IMR-90 (cell line): Measurements from ENCODE around the gene NKG7.

ENCODE experiments used
- CEBPB ChIP-seq: IDR thresholded peaks from 2 replicates; pipeline ENCODE4 v1.6.1; 2012; ENCODE audit warnings: low read depth, low read length, improper control_type of control experiment
- FOS ChIP-seq: fragments of 150-350 bp; IDR thresholded peaks from 2 replicates; pipeline ENCODE4 v1.6.1; 2016; ENCODE audit warnings: low read depth, low read length
- MAZ ChIP-seq: IDR thresholded peaks from 2 replicates; pipeline ENCODE4 v1.6.1; 2012; ENCODE audit warnings: low read depth, mild to moderate bottlenecking, low read length, improper control_type of control experiment, moderate library complexity, borderline replicate concordance
- MXI1 ChIP-seq: IDR thresholded peaks from 2 replicates; pipeline ENCODE4 v1.6.1; 2012; ENCODE audit warnings: low read depth, mild to moderate bottlenecking, low read length, moderate library complexity, borderline replicate concordance
- NFE2L2 ChIP-seq: fragments of 150-350 bp; IDR thresholded peaks from 2 replicates; pipeline ENCODE4 v1.6.1; 2016; ENCODE audit warnings: low read depth, mild to moderate bottlenecking, low read length
- POLR2A ChIP-seq: IDR thresholded peaks from 2 replicates; pipeline ENCODE4 v1.6.1; 2012; ENCODE audit warnings: mild to moderate bottlenecking, low read depth, low read length
- RAD21 ChIP-seq: IDR thresholded peaks from 2 replicates; pipeline ENCODE4 v1.6.1; 2012; ENCODE audit warnings: low read length, improper control_type of control experiment
- RCOR1 ChIP-seq: IDR thresholded peaks from 2 replicates; pipeline ENCODE4 v1.6.1; 2012; ENCODE audit warnings: mild to moderate bottlenecking, low read length, improper control_type of control experiment; ENCODE audit not compliant: insufficient replicate concordance
- RFX5 ChIP-seq: IDR thresholded peaks from 2 replicates; pipeline ENCODE4 v1.8.0; 2012; ENCODE audit warnings: low read depth, mild to moderate bottlenecking, low read length, moderate library complexity
- SMC3 ChIP-seq: fragments of 150-350 bp; IDR thresholded peaks from 2 replicates; pipeline ENCODE4 v1.6.1; 2016; ENCODE audit warnings: low read depth, mild to moderate bottlenecking, antibody characterized with exemption, low read length, moderate library complexity
- TF ChIP-seq, protein P1 (sequence below): conservative IDR thresholded peaks from 2 replicates; pipeline ENCODE4 v1.5.1; 2012; ENCODE audit warnings: mild to moderate bottlenecking, low read depth, low read length, improper control_type of control experiment
- TF ChIP-seq, protein P2 (sequence below): fragments of 150-350 bp; IDR thresholded peaks from 2 replicates; pipeline ENCODE4 v1.6.1; 2016; ENCODE audit warnings: low read depth, mild to moderate bottlenecking, low read length, moderate library complexity, borderline replicate concordance
- TF ChIP-seq, protein P3 (sequence below): fragments of 150-350 bp; IDR thresholded peaks from 2 replicates; pipeline ENCODE4 v1.6.1; 2017; ENCODE audit warnings: mild to moderate bottlenecking, antibody characterized with exemption, low read length, low read depth

DNA sequence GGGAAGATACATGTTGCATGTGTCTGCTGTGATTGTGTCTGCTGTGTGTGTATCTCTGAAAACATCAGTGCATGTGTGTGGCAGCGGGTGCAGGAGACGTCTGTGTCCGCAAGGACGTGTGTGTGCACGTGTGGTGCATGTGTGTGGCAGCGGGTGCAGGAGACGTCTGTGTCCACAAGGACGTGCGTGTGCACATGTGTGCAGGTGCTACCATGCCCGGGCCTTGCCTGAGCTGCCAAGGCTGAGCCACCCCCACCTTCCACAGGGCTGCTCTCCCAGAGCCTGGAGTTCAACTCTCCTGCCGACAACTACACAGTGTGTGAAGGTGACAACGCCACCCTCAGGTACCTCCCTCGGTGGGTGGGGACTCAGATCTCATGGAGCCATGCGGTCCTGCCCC, 50.7 kb downstream of the NKG7 start:
- no peak for TF ChIP-seq POLR2A
- TF ChIP-seq, protein P1, sequence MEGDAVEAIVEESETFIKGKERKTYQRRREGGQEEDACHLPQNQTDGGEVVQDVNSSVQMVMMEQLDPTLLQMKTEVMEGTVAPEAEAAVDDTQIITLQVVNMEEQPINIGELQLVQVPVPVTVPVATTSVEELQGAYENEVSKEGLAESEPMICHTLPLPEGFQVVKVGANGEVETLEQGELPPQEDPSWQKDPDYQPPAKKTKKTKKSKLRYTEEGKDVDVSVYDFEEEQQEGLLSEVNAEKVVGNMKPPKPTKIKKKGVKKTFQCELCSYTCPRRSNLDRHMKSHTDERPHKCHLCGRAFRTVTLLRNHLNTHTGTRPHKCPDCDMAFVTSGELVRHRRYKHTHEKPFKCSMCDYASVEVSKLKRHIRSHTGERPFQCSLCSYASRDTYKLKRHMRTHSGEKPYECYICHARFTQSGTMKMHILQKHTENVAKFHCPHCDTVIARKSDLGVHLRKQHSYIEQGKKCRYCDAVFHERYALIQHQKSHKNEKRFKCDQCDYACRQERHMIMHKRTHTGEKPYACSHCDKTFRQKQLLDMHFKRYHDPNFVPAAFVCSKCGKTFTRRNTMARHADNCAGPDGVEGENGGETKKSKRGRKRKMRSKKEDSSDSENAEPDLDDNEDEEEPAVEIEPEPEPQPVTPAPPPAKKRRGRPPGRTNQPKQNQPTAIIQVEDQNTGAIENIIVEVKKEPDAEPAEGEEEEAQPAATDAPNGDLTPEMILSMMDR: no peak
- TF ChIP-seq, protein P2, sequence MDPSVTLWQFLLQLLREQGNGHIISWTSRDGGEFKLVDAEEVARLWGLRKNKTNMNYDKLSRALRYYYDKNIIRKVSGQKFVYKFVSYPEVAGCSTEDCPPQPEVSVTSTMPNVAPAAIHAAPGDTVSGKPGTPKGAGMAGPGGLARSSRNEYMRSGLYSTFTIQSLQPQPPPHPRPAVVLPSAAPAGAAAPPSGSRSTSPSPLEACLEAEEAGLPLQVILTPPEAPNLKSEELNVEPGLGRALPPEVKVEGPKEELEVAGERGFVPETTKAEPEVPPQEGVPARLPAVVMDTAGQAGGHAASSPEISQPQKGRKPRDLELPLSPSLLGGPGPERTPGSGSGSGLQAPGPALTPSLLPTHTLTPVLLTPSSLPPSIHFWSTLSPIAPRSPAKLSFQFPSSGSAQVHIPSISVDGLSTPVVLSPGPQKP: no peak
- no peak for TF ChIP-seq MXI1
- TF ChIP-seq MAZ: no peak
- TF ChIP-seq SMC3: no peak
- TF ChIP-seq FOS: no peak
- no peak for TF ChIP-seq RAD21
- TF ChIP-seq RFX5: no peak
- TF ChIP-seq, protein P3, sequence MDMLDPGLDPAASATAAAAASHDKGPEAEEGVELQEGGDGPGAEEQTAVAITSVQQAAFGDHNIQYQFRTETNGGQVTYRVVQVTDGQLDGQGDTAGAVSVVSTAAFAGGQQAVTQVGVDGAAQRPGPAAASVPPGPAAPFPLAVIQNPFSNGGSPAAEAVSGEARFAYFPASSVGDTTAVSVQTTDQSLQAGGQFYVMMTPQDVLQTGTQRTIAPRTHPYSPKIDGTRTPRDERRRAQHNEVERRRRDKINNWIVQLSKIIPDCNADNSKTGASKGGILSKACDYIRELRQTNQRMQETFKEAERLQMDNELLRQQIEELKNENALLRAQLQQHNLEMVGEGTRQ: no peak
- TF ChIP-seq NFE2L2: no peak
- TF ChIP-seq CEBPB: no peak
- TF ChIP-seq RCOR1: no peak
